Cardiac fibroblast (primary cell): ENCODE results near the gene ENDOV.

ENCODE experiments used
- DNase-seq, 2 donors: peaks; one replicate each; pipeline versions ENCODE4 v3.0.0 to v3.0.0-alpha.2; 2010; ENCODE audit warnings: low read depth in 2 of 2
- H3K4me3 ChIP-seq, 2 donors: replicated peaks in 1 of 2; 1 replicate in 1 of 2; 2 replicates in 1 of 2; pipeline ENCODE4 v1.5.1; 2011; ENCODE audit warnings: low read depth in 2 of 2, low read length in 2 of 2, mild to moderate bottlenecking in 2 of 2, moderate library complexity in 1 of 2
- TF ChIP-seq, protein P1 (sequence below): IDR thresholded peaks from one replicate; pipeline ENCODE4 v1.5.1; 2011; ENCODE audit warnings: low read depth, mild to moderate bottlenecking, low read length, inconsistent platforms

Gene ENDOV

DNA sequence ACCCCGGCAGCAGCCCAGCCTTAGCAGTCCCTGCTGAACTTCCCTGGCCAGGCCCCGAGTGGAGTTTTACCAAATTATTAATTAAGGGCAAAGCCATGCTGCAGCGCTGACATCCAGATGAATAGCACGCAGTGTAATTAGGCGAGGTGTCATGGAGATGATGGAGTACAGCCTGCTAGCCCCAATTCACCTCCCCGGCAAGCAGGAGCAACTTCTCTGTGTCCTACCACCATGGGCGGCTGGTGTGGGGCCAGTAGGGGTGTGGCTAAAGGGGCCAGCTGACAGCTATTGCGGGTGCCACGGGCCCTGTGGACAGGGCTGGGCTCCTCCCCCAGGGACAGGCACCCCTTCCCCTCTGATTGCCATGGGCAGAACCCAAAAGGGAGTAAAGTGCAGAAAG is 24.5 kb downstream of the ENDOV start:
- TF ChIP-seq, protein P1, sequence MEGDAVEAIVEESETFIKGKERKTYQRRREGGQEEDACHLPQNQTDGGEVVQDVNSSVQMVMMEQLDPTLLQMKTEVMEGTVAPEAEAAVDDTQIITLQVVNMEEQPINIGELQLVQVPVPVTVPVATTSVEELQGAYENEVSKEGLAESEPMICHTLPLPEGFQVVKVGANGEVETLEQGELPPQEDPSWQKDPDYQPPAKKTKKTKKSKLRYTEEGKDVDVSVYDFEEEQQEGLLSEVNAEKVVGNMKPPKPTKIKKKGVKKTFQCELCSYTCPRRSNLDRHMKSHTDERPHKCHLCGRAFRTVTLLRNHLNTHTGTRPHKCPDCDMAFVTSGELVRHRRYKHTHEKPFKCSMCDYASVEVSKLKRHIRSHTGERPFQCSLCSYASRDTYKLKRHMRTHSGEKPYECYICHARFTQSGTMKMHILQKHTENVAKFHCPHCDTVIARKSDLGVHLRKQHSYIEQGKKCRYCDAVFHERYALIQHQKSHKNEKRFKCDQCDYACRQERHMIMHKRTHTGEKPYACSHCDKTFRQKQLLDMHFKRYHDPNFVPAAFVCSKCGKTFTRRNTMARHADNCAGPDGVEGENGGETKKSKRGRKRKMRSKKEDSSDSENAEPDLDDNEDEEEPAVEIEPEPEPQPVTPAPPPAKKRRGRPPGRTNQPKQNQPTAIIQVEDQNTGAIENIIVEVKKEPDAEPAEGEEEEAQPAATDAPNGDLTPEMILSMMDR: no peak
- no peak for DNase-seq

DNA sequence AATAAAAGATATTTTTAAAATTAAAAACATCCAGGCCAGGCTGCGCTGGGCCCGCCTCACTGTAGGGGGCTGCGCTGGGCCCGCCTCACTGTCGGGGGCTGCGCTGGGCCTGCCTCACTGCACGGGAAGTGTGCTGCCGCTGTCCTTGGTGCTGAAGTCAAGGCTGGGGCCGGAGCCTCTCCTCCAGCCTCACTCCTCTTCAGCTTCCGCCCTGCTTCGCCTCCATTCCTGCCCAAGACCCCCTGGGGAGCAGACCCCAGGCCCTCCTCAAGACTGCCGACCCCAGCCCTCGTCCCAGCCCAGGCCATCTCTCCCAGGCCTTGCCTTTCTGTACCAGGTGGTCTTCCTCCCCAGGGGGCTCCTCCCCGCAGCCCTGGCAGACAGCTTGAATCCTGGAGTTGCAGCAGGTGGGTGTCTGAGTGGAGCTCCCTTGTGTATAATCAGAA is 26.2 kb downstream of the ENDOV start:
- peak; percentile 33 to 49 for DNase-seq
- H3K4me3 ChIP-seq: no peak overlapping the region
- TF ChIP-seq, protein P1: no peak

More for the DNA sequence above, 24.5 kb downstream of the ENDOV start:
- H3K4me3 ChIP-seq: no peak overlapping the region

DNA sequence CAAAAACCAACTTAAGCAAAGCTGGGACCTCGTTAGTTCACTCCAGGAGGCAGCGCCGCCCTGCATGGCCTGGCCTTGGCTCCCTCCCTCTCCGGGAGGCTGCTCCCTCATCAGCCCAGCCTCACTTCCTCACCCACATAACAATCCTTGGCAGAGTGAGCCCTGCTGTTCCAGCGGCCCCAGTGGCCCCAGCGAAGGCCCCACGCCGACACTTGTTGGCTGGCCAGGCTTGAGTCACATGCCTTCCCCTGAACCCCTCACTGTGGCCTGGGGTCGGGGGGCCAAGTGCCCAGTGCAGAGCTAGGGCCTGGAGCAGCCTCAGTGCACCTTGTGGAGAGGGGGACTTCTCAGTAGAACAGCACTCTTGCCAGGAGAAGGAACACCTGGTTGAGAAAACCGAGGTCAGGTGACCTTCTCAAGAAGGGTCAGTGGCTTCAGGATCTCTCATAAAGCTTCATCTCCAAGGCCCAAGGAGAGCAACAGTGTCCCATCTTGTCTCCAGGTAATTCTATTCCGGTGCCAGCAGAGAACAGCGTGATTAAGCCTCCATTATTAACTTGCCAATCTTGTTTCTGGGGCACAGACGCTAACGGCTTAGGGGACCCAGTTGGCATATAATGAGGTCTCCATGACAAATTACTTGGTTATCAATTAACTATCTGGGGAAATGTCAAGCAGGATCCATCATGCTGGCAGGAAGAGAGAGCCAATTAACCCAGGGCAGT is 26.8 kb downstream of the ENDOV start:
- TF ChIP-seq, protein P1: no peak
- DNase-seq: no peak
- no peak overlapping the region for H3K4me3 ChIP-seq

DNA sequence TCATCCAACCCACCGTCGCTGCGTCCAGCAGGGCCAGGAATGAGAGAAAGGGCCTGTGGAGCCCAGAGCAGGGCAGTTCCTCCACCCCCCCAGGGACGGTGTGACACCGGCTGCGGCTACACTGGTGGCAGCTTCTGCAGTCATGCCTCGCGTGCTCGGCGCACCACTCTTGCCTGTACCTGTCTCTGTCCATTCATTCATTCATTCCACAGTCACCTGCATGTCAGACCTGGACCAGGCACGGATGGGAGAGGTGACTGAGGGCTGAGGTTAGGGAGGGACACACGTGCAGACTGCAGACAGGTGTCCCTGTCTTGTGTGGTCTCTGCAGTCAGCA is 27.3 kb downstream of the ENDOV start:
- H3K4me3 ChIP-seq: no peak overlapping the region
- TF ChIP-seq, protein P1: no peak
- DNase-seq: no peak

DNA sequence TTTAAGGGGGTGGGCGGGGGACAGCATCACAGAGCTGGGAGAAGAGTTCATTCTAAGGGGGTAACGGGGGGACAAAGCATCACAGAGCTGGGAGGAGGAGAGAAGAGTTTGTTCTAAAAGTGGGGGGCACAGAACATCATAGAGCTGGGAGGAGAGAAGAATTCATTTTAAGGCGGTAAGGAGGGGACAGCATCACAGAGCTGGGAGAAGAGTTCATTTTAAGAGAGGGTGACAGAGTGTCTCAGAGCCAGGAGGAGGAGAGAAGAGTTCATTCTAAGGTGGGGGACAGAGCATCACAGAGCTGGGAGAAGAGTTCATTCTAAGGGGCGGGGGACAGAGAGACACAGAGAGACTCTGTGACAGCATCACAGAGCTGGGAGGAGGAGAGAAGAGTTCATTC is 27.8 kb downstream of the ENDOV start:
- no peak for DNase-seq
- H3K4me3 ChIP-seq: no peak overlapping the region
- TF ChIP-seq, protein P1: no peak

DNA sequence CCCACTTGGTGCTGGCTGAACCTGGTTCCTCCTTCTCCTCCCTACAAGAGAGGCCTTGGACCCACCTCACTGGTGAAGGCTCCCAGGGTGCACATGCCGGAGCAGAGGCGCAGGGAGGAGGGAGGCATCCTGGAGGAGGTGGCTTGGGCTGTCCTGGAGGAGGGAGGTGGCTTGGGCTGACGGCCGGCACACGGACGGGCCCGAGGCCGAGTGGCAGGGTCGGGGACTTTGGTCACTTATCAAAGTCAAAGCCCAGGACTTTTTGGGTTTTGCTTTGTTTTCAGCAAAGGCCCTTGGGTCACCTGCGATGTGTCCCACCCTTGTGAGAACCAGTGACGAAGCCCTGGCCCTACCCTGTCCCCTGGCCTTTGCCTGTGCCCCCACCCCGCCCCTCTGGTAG is 28.5 kb downstream of the ENDOV start:
- TF ChIP-seq, protein P1: no peak
- H3K4me3 ChIP-seq: no peak overlapping the region
- no peak for DNase-seq
